IMR-90 (cell line): Measurements from ENCODE around the gene COL13A1. TPM values are rescaled to one million over a fixed set of nuclear protein-coding genes. Genes with fewer than 3 reads are reported as not detected.

Experiments
- ATAC-seq: fragments of 200-7000 bp; cut with Tn5 transposase; 2 replicates; pipeline ENCODE4 v1.9.1; 2020; ENCODE audit warnings: low read depth, mild to moderate bottlenecking, moderate library complexity
- BruUV-seq: library from RNA; stranded (reverse); fragments of 400-500 nt; replicated peaks from 2 replicates; lab custom pipeline; 2021; lab: Mats Ljungman, UMichigan
- CTCF ChIA-PET: fragments of 300-600 bp; formaldehyde crosslinking; extraction: SDS; loops from one replicate; lab custom pipeline; 2021; ENCODE audit warnings: antibody characterized with exemption; lab: Yijun Ruan, JAX
- POLR2A ChIA-PET: fragments of 300-600 bp; sonication (Branson Sonifier 250); formaldehyde crosslinking; loops from one replicate; lab custom pipeline; 2022; ENCODE audit warnings: antibody characterized with exemption; ENCODE audit not compliant: unreplicated experiment; lab: Charles Lee
- DNase-seq: peaks from one replicate; pipeline ENCODE4 v3.0.0; 2013
- H2AFZ ChIP-seq: replicated peaks from 2 replicates; pipeline ENCODE3; 2013; ENCODE audit warnings: low read length, mild to moderate bottlenecking; ENCODE audit not compliant: poor library complexity
- H2AK5ac ChIP-seq: 2 replicates; pipeline ENCODE4 v1.6.1; 2013; ENCODE audit warnings: low read depth, low read length, inconsistent platforms
- H2AK9ac ChIP-seq: replicated peaks from 2 replicates; pipeline ENCODE3; 2013; ENCODE audit warnings: mild to moderate bottlenecking, low read depth, low read length, moderate library complexity; ENCODE audit not compliant: poor library complexity
- H2BK120ac ChIP-seq: 2 replicates; pipeline ENCODE4 v1.6.1; 2013; ENCODE audit warnings: low read depth, low read length, inconsistent platforms
- H2BK15ac ChIP-seq: 3 replicates; pipeline ENCODE4 v1.6.1; 2013; ENCODE audit warnings: low read depth, low read length, inconsistent platforms
- H2BK20ac ChIP-seq: 2 replicates; pipeline ENCODE4 v1.6.1; 2013; ENCODE audit warnings: low read depth, mild to moderate bottlenecking, inconsistent platforms, low read length, moderate library complexity
- H2BK5ac ChIP-seq: 2 replicates; pipeline ENCODE4 v1.6.1; 2013; ENCODE audit warnings: mild to moderate bottlenecking, low read depth, low read length, inconsistent platforms; ENCODE audit not compliant: poor library complexity, severe bottlenecking
- H3K14ac ChIP-seq: replicated peaks from 2 replicates; pipeline ENCODE4 v1.6.1; 2013; ENCODE audit warnings: low read depth, low read length, inconsistent platforms
- H3K18ac ChIP-seq: 2 replicates; pipeline ENCODE4 v1.6.1; 2013; ENCODE audit warnings: low read depth, low read length, control low read depth
- H3K23ac ChIP-seq: 2 replicates; pipeline ENCODE4 v1.6.1; 2013; ENCODE audit warnings: low read depth, low read length, inconsistent platforms
- H3K27ac ChIP-seq: 2 replicates; pipeline ENCODE4 v1.5.1; 2013; ENCODE audit warnings: mild to moderate bottlenecking, control low read depth, low read length; ENCODE audit not compliant: insufficient read depth
- H3K27me3 ChIP-seq: 2 replicates; pipeline ENCODE4 v1.6.1; 2013; ENCODE audit warnings: low read length; ENCODE audit not compliant: control insufficient read depth, insufficient read depth
- H3K36me3 ChIP-seq: 2 replicates; pipeline ENCODE4 v1.6.1; 2013; ENCODE audit warnings: low read length, mixed read lengths; ENCODE audit not compliant: control insufficient read depth, insufficient read depth
- H3K4ac ChIP-seq: 2 replicates; pipeline ENCODE4 v1.6.1; 2013; ENCODE audit warnings: low read depth, low read length, inconsistent platforms
- H3K4me1 ChIP-seq: 2 replicates; pipeline ENCODE4 v1.6.1; 2013; ENCODE audit warnings: low read length, mixed read lengths; ENCODE audit not compliant: control insufficient read depth, insufficient read depth
- H3K4me2 ChIP-seq: 2 replicates; pipeline ENCODE4 v1.6.1; 2013; ENCODE audit warnings: low read depth, mild to moderate bottlenecking, control low read depth, low read length, moderate library complexity
- H3K4me3 ChIP-seq: 2 replicates; pipeline ENCODE4 v1.5.1; 2013; ENCODE audit warnings: low read depth, mild to moderate bottlenecking, control low read depth, low read length, moderate library complexity; ENCODE audit not compliant: insufficient read depth
- H3K56ac ChIP-seq: 2 replicates; pipeline ENCODE4 v1.6.1; 2013; ENCODE audit warnings: low read length, inconsistent platforms; ENCODE audit not compliant: insufficient read depth; ENCODE audit errors: extremely low read depth
- H3K79me1 ChIP-seq, 2 experiments: 2 replicates each; pipeline ENCODE4 v1.6.1; 2013; ENCODE audit warnings: low read length in 2 of 2, inconsistent platforms in 1 of 2, low read depth in 1 of 2
- H3K9ac ChIP-seq: 2 replicates; pipeline ENCODE4 v1.6.1; 2013; ENCODE audit warnings: low read depth, low read length, control low read depth
- H3K9me1 ChIP-seq: 2 replicates; pipeline ENCODE4 v1.6.1; 2013; ENCODE audit warnings: low read length, inconsistent platforms; ENCODE audit not compliant: insufficient read depth
- H3K9me3 ChIP-seq: 2 replicates; pipeline ENCODE4 v1.6.1; 2013; ENCODE audit warnings: low read length; ENCODE audit not compliant: control insufficient read depth, insufficient read depth
- H4K20me1 ChIP-seq: 2 replicates; pipeline ENCODE4 v1.6.1; 2013; ENCODE audit warnings: low read length, inconsistent platforms; ENCODE audit not compliant: insufficient read depth
- H4K5ac ChIP-seq: 2 replicates; pipeline ENCODE4 v1.6.1; 2013; ENCODE audit warnings: mild to moderate bottlenecking, low read depth, low read length, control low read depth
- H4K8ac ChIP-seq, 2 experiments: 2 replicates each; pipeline ENCODE4 v1.6.1; 2013; ENCODE audit warnings: low read depth in 2 of 2, low read length in 2 of 2, control low read depth in 1 of 2, inconsistent platforms in 1 of 2
- H4K91ac ChIP-seq: 2 replicates; pipeline ENCODE4 v1.6.1; 2013; ENCODE audit warnings: low read depth, low read length, inconsistent platforms; ENCODE audit not compliant: insufficient read depth
- CEBPB ChIP-seq: IDR thresholded peaks from 2 replicates; pipeline ENCODE4 v1.6.1; 2012; ENCODE audit warnings: low read depth, low read length, improper control_type of control experiment
- ELK1 ChIP-seq: fragments of 150-350 bp; IDR thresholded peaks from 2 replicates; pipeline ENCODE4 v1.6.1; 2016; ENCODE audit warnings: low read depth, mild to moderate bottlenecking, low read length, moderate library complexity, borderline replicate concordance
- MAFK ChIP-seq: IDR thresholded peaks from 2 replicates; pipeline ENCODE4 v1.6.1; 2012; ENCODE audit warnings: low read depth, low read length, improper control_type of control experiment
- MAZ ChIP-seq: IDR thresholded peaks from 2 replicates; pipeline ENCODE4 v1.6.1; 2012; ENCODE audit warnings: low read depth, mild to moderate bottlenecking, low read length, improper control_type of control experiment, moderate library complexity, borderline replicate concordance
- MXI1 ChIP-seq: IDR thresholded peaks from 2 replicates; pipeline ENCODE4 v1.6.1; 2012; ENCODE audit warnings: low read depth, mild to moderate bottlenecking, low read length, moderate library complexity, borderline replicate concordance
- NFE2L2 ChIP-seq: fragments of 150-350 bp; IDR thresholded peaks from 2 replicates; pipeline ENCODE4 v1.6.1; 2016; ENCODE audit warnings: low read depth, mild to moderate bottlenecking, low read length
- POLR2A ChIP-seq: IDR thresholded peaks from 2 replicates; pipeline ENCODE4 v1.6.1; 2012; ENCODE audit warnings: mild to moderate bottlenecking, low read depth, low read length
- RAD21 ChIP-seq: IDR thresholded peaks from 2 replicates; pipeline ENCODE4 v1.6.1; 2012; ENCODE audit warnings: low read length, improper control_type of control experiment
- RCOR1 ChIP-seq: IDR thresholded peaks from 2 replicates; pipeline ENCODE4 v1.6.1; 2012; ENCODE audit warnings: mild to moderate bottlenecking, low read length, improper control_type of control experiment; ENCODE audit not compliant: insufficient replicate concordance
- USF2 ChIP-seq: fragments of 150-350 bp; IDR thresholded peaks from 2 replicates; pipeline ENCODE4 v1.6.1; 2017; ENCODE audit warnings: mild to moderate bottlenecking, antibody characterized with exemption, low read length, low read depth
- dilution Hi-C: fragments of 300-500 bp; cut with HindIII; formaldehyde crosslinking; loops from one replicate; pipeline ENCODE4 v1.14.3; 2018; ENCODE audit warnings: low sequenced_read_pairs; ENCODE audit not compliant: unreplicated experiment
- in situ Hi-C: fragments of 300-500 bp; cut with MboI; formaldehyde crosslinking; loops from 3 replicates; pipeline ENCODE4 v1.14.3; 2019; ENCODE audit warnings: low sequenced_read_pairs, inconsistent platforms, mixed read lengths
- intact Hi-C: fragments of 100-400 bp; cut with micrococcal nuclease; formaldehyde crosslinking; loops from 2 replicates; pipeline ENCODE4 v1.10.0; 2022
- polyA plus RNA-seq, 3 experiments: library from polyadenylated mRNA; depleted of rRNA; stranded (reverse); fragments of >200 nt; gene quantifications; 2 replicates each; pipeline ENCODE4 v1.2.3, GENCODE V29; 2012; ENCODE audit warnings: low replicate concordance in 1 of 3
- total RNA-seq: library from RNA; depleted of rRNA; stranded (reverse); fragments of >200 nt; gene quantifications from 2 replicates; pipeline ENCODE4 v1.2.3, GENCODE V29; 2012

Gene COL13A1
- total and polyA plus RNA-seq, 2 of the 4 experiments (the other 2 are of a cell fraction), result 12.2 to 31.3 TPM

DNA sequence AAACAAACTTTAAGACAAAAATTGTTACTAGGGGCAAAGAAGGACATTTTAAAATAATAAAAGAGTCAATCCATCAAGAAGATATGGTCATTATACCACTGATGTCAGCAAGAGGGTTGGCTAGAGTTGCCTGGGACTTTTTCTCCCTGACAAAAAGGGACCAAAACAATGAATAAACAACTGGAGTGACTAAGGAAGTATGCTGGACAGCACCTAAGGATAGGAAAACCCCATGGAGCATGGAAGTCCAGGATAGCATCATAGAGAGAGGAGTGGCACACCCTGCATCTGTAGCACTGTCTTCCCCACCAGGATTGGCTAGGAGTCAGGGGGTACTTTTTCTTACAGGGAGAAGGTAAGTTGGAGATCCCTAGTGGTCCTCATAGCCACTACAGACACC, 177.5 kb downstream of the COL13A1 start:
- Histone ChIP-seq H3K9me3 (peaks cover 19% of the 10 kb centered on the region), H4K91ac (no peak overlapping the region), H3K18ac (no peak overlapping the region), H4K5ac (no peak overlapping the region), H3K4me2 (no peak overlapping the region), H3K4me3 (no peak overlapping the region), H3K23ac (no peak overlapping the region), H3K36me3 (no peaks in the 10 kb centered on the region), H3K27me3 (peaks cover 15% of the 10 kb centered on the region), H2AK5ac (no peak overlapping the region), H2BK15ac (no peak overlapping the region), H3K4me1 (no peaks in the 10 kb centered on the region), H3K14ac (no peak overlapping the region), H3K4ac (no peak overlapping the region), H3K27ac (no peak overlapping the region), H2AK9ac (no peak overlapping the region), H2AFZ (no peak overlapping the region), H2BK5ac (no peak overlapping the region), H3K9me1 (no peaks in the 10 kb centered on the region), H3K56ac (no peak overlapping the region), H4K8ac (no peak overlapping the region), H2BK20ac (no peak overlapping the region), H4K20me1 (no peaks in the 10 kb centered on the region; the same call in 1 of the 2 replicates), H2BK120ac (no peak overlapping the region), H3K79me1 (no peaks in the 10 kb centered on the region), H3K9ac (no peak overlapping the region)
- POLR2A ChIA-PET, result no interaction called here
- dilution Hi-C loops, result no loop called here
- no TSS peak for BruUV-seq
- no peak for ATAC-seq
- no peak for DNase-seq
- intact Hi-C loops, result loop anchor here (10.0 kb wide), 1 partner anchor 166 kb away; the partner anchor contains the start of gene TYSND1
- TF ChIP-seq USF2 (no peak), MAZ (no peak), NFE2L2 (no peak), MXI1 (no peak), RAD21 (no peak), RCOR1 (no peak), POLR2A (no peak), MAFK (no peak), CEBPB (no peak), ELK1 (no peak)
- in situ Hi-C loops, result no loop called here
- CTCF ChIA-PET, result no interaction called here
